ENCODE data around the gene SH3GLB1. TPM values are rescaled to one million over a fixed set of nuclear protein-coding genes. Genes with fewer than 3 reads are reported as not detected.

SH3GLB1 gene
- total RNA-seq, 1 donor from 2014 or later: 138 TPM

DNA sequence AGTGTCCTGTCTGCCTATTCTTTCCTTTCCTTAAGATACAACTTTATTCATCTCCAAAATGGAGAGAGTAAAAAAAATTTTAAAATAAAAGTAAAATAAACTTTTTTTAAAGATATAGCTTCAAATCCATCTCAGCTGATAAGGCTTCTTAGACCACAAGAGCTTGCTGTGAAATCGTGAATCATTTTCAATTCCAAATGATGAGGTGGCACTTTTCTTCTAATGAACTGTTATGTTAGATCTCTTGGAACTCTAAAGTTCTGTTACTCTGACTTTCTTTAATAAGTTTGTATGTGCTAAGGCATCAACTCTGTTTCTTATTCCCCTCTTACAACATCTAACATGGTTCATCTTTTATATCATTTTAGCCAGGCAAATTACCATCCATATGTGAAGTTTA, 4.5 kb downstream of the SH3GLB1 start:
- Histone ChIP-seq H3K4me1 (ENCODE audit: insufficient read depth, low read length) (peaks cover 18% of the 10 kb centered on the region), H3K9me3 (ENCODE audit: insufficient read depth, low read depth, low read length) (no peaks in the 10 kb centered on the region), H3K79me2 (ENCODE audit: insufficient read depth, low read length) (peaks cover 91% of the 10 kb centered on the region), H2AFZ (ENCODE audit: low read depth, low read length) (no peak overlapping the region), H3K4me3 (ENCODE audit: insufficient read depth, low read depth, low read length) (no peak overlapping the region), H3K4me2 (ENCODE audit: low read length) (peak overlapping the region; percentile 53), H3K27ac (ENCODE audit: low read depth, low read length) (peak overlapping the region; percentile 17), H3K9ac (ENCODE audit: low read length) (no peak overlapping the region), H4K20me1 (ENCODE audit: insufficient read depth, low read length) (peaks cover 70% of the 10 kb centered on the region), H3K36me3 (ENCODE audit: insufficient read depth, low read length) (peaks cover 4% of the 10 kb centered on the region), H3K27me3 (ENCODE audit: insufficient read depth, low read length) (no peaks in the 10 kb centered on the region)
- no peak for TF ChIP-seq EZH2 (IDR thresholded peaks at IDR 0.05; ENCODE audit: insufficient read depth, low read length)
- TF ChIP-seq, protein P1, sequence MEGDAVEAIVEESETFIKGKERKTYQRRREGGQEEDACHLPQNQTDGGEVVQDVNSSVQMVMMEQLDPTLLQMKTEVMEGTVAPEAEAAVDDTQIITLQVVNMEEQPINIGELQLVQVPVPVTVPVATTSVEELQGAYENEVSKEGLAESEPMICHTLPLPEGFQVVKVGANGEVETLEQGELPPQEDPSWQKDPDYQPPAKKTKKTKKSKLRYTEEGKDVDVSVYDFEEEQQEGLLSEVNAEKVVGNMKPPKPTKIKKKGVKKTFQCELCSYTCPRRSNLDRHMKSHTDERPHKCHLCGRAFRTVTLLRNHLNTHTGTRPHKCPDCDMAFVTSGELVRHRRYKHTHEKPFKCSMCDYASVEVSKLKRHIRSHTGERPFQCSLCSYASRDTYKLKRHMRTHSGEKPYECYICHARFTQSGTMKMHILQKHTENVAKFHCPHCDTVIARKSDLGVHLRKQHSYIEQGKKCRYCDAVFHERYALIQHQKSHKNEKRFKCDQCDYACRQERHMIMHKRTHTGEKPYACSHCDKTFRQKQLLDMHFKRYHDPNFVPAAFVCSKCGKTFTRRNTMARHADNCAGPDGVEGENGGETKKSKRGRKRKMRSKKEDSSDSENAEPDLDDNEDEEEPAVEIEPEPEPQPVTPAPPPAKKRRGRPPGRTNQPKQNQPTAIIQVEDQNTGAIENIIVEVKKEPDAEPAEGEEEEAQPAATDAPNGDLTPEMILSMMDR (IDR thresholded peaks at IDR 0.05; ENCODE audit: insufficient read depth, low read depth, low read length): no peak
- H3K4me1 Mint-ChIP-seq (ENCODE audit: low read depth, unreplicated experiment): peaks cover 18% of the 10 kb centered on the region
- no peaks in the 10 kb centered on the region for H3K27me3 Mint-ChIP-seq (ENCODE audit: low read depth, unreplicated experiment)
- peak; percentile 63 for DNase-seq (ENCODE audit: low read depth)
- H3K36me3 Mint-ChIP-seq (ENCODE audit: low read depth, unreplicated experiment): peaks cover 3% of the 10 kb centered on the region
- FAIRE-seq: no peak
- H3K27ac Mint-ChIP-seq (ENCODE audit: unreplicated experiment): peak overlapping the region; percentile 82
- peak overlapping the region; percentile 54 for H3K4me3 Mint-ChIP-seq (ENCODE audit: unreplicated experiment)
- no peaks in the 10 kb centered on the region for H3K9me3 Mint-ChIP-seq (ENCODE audit: unreplicated experiment)

DNA sequence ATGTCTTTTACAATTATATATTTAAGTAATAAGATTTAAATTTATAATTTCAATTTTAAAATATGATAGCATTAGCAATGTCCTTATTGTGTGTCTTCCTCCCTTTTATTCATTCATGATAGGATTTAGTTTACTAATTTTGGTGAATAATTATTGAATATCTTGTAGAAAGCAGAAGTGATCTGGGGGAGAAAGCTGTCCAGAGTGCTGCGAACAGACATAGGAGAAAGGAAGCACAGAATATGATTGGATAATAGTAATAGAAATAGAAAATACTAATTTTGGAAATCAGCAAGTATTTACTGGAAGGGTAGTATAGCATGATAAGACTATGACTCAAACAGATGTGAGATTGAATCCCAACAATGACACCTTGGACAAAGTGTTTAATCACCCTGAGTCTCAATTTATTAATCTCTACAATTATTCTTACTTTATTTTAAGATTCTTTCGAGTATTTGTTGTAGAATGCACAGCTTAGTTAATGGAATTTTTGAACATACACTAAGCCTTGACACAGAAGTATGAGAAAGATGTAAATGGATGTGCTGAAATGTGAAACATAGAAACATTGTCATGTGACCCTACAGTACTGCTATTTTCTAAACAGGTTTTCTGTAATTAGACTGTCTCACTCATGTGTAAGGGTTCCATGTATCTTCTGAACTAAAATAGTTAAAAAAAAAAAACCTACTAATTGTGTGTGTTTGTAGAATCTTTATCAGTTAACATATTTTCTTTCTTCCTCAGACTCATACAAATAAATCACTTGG, 7.9 kb downstream of the SH3GLB1 start:
- H3K27ac ChIP-seq (ENCODE audit: low read depth, low read length): no peak overlapping the region
- TF ChIP-seq, protein P1 (IDR thresholded peaks at IDR 0.05; ENCODE audit: insufficient read depth, low read depth, low read length): no peak
- no peak for TF ChIP-seq EZH2 (IDR thresholded peaks at IDR 0.05; ENCODE audit: insufficient read depth, low read length)
- Mint-ChIP-seq H3K4me1 (ENCODE audit: low read depth, unreplicated experiment) (peaks cover 25% of the 10 kb centered on the region), H3K36me3 (ENCODE audit: low read depth, unreplicated experiment) (peaks cover 3% of the 10 kb centered on the region), H3K9me3 (ENCODE audit: unreplicated experiment) (no peaks in the 10 kb centered on the region), H3K27ac (ENCODE audit: unreplicated experiment) (no peak overlapping the region), H3K4me3 (ENCODE audit: unreplicated experiment) (no peak overlapping the region), H3K27me3 (ENCODE audit: low read depth, unreplicated experiment) (no peaks in the 10 kb centered on the region)
- H4K20me1 ChIP-seq (ENCODE audit: insufficient read depth, low read length): peaks cover 81% of the 10 kb centered on the region
- H3K36me3 ChIP-seq (ENCODE audit: insufficient read depth, low read length): peaks cover 13% of the 10 kb centered on the region
- no peak overlapping the region for H3K4me2 ChIP-seq (ENCODE audit: low read length)
- H3K9me3 ChIP-seq (ENCODE audit: insufficient read depth, low read depth, low read length): no peaks in the 10 kb centered on the region
- FAIRE-seq (peak; percentile 52), DNase-seq (ENCODE audit: low read depth) (no peak)
- H3K4me1 ChIP-seq (ENCODE audit: insufficient read depth, low read length): peaks cover 13% of the 10 kb centered on the region
- H3K79me2 ChIP-seq (ENCODE audit: insufficient read depth, low read length): peaks cover 100% of the 10 kb centered on the region
- H3K27me3 ChIP-seq (ENCODE audit: insufficient read depth, low read length): no peaks in the 10 kb centered on the region
- H3K9ac ChIP-seq (ENCODE audit: low read length): no peak overlapping the region
- H3K4me3 ChIP-seq (ENCODE audit: insufficient read depth, low read depth, low read length): no peak overlapping the region
- no peak overlapping the region for H2AFZ ChIP-seq (ENCODE audit: low read depth, low read length)

DNA sequence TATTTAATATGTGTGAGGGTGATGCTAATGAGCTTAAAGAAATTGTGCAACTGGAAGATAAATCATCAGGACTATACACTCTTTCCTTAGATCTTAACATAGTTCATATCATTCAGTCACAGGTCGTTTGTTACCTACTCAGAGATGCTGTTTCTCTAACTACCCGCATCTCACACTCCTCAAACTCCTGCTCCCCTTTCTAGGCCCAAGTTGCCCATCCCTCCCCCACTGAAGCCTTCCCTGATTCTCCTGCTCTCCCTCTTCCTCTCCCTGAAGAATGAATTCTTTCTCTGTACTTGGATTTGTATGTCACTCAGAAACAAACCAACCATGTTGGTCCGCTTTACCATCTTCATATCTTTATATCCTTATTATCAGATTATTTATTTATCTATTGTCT, 9.1 kb downstream of the SH3GLB1 start:
- H3K79me2 ChIP-seq (ENCODE audit: insufficient read depth, low read length): peaks cover 100% of the 10 kb centered on the region
- peaks cover 3% of the 10 kb centered on the region for H3K36me3 Mint-ChIP-seq (ENCODE audit: low read depth, unreplicated experiment)
- H3K9ac ChIP-seq (ENCODE audit: low read length): no peak overlapping the region
- H3K4me1 Mint-ChIP-seq (ENCODE audit: low read depth, unreplicated experiment): peaks cover 23% of the 10 kb centered on the region
- H2AFZ ChIP-seq (ENCODE audit: low read depth, low read length): no peak overlapping the region
- no peak overlapping the region for H3K4me3 Mint-ChIP-seq (ENCODE audit: unreplicated experiment)
- no peaks in the 10 kb centered on the region for H3K9me3 Mint-ChIP-seq (ENCODE audit: unreplicated experiment)
- no peaks in the 10 kb centered on the region for H3K27me3 ChIP-seq (ENCODE audit: insufficient read depth, low read length)
- H3K4me1 ChIP-seq (ENCODE audit: insufficient read depth, low read length): peaks cover 10% of the 10 kb centered on the region
- no peak overlapping the region for H3K27ac ChIP-seq (ENCODE audit: low read depth, low read length)
- H3K4me3 ChIP-seq (ENCODE audit: insufficient read depth, low read depth, low read length): no peak overlapping the region
- TF ChIP-seq EZH2 (IDR thresholded peaks at IDR 0.05; ENCODE audit: insufficient read depth, low read length): no peak
- TF ChIP-seq, protein P1 (IDR thresholded peaks at IDR 0.05; ENCODE audit: insufficient read depth, low read depth, low read length): no peak
- FAIRE-seq (no peak), DNase-seq (ENCODE audit: low read depth) (no peak)
- no peaks in the 10 kb centered on the region for H3K9me3 ChIP-seq (ENCODE audit: insufficient read depth, low read depth, low read length)
- no peaks in the 10 kb centered on the region for H3K27me3 Mint-ChIP-seq (ENCODE audit: low read depth, unreplicated experiment)
- H3K36me3 ChIP-seq (ENCODE audit: insufficient read depth, low read length): peaks cover 15% of the 10 kb centered on the region
- H3K4me2 ChIP-seq (ENCODE audit: low read length): no peak overlapping the region
- peaks cover 83% of the 10 kb centered on the region for H4K20me1 ChIP-seq (ENCODE audit: insufficient read depth, low read length)
- no peak overlapping the region for H3K27ac Mint-ChIP-seq (ENCODE audit: unreplicated experiment)
